ENCODE measurements around the gene PIK3CB. TPM values are rescaled to one million over a fixed set of nuclear protein-coding genes. Genes with fewer than 3 reads are reported as not detected.

Gene PIK3CB
- 15.9 and 16.7 TPM in 2 replicates for total RNA-seq
- long read RNA-seq, partial matches to known transcripts, result 8 of 8 reads
- long read RNA-seq, other reads (novel, unspliced or antisense), result 0 of 8 reads

DNA sequence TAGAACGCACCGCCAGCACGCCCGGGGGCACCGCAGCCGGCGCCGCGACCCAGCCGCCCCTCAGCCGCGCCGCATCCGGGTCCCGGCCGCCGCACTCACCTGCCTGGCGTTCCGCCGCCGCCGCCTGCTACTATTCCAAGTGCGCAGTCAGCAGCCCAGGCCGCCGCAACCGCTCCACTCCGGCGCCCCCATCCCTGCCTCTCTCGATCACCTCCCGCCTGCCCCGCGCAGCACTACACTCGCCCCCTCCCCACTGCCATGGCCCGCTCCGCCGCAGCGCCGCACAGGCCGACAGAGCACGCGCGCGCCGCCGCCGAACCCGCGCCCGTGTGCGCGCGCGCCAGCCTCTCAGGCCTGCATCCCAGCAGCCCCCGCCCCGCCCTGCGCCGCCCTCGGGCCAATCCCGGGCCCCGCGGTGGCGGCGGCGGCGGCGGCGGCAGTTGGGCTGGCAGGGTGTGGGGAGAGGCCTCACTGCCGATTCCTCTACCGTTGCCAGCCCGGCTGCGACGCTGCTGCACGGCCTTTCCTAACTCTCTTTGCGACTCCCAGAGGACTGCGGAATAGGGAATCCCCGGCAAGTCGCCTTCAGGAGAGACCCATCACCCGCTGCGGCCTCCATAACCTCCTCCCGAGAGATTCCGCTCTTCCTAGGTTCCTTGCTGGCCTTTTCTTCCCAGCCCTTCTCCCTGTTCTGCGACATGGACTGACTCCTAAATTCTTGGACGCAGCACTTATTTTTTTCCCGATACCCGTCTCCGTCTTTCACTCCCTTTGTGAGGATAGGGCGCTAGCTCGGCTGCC, at the start of gene PIK3CB:
Gene PIK3CB (minus strand): TSS at position 333 of the 801 bp plus-strand sequence. CDS start 75,585 bp downstream, outside the sequence.
- Mint-ChIP-seq H3K36me3 (ENCODE audit: unreplicated experiment) (no peaks in the 10 kb centered on the region), H3K27me3 (ENCODE audit: unreplicated experiment) (no peaks in the 10 kb centered on the region), H3K9me3 (ENCODE audit: unreplicated experiment) (no peaks in the 10 kb centered on the region), H3K4me1 (ENCODE audit: unreplicated experiment) (peaks cover 21% of the 10 kb centered on the region), H3K4me3 (ENCODE audit: unreplicated experiment) (peak within 1 kb of the TSS; percentile 84), H3K27ac (ENCODE audit: unreplicated experiment) (peak within 1 kb of the TSS; percentile 99)
- TF ChIP-seq, protein P1, sequence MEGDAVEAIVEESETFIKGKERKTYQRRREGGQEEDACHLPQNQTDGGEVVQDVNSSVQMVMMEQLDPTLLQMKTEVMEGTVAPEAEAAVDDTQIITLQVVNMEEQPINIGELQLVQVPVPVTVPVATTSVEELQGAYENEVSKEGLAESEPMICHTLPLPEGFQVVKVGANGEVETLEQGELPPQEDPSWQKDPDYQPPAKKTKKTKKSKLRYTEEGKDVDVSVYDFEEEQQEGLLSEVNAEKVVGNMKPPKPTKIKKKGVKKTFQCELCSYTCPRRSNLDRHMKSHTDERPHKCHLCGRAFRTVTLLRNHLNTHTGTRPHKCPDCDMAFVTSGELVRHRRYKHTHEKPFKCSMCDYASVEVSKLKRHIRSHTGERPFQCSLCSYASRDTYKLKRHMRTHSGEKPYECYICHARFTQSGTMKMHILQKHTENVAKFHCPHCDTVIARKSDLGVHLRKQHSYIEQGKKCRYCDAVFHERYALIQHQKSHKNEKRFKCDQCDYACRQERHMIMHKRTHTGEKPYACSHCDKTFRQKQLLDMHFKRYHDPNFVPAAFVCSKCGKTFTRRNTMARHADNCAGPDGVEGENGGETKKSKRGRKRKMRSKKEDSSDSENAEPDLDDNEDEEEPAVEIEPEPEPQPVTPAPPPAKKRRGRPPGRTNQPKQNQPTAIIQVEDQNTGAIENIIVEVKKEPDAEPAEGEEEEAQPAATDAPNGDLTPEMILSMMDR (IDR thresholded peaks at IDR 0.05), result no peak
- DNase-seq (ENCODE audit: extremely low spot score, unreplicated experiment), result peak; percentile 95

DNA sequence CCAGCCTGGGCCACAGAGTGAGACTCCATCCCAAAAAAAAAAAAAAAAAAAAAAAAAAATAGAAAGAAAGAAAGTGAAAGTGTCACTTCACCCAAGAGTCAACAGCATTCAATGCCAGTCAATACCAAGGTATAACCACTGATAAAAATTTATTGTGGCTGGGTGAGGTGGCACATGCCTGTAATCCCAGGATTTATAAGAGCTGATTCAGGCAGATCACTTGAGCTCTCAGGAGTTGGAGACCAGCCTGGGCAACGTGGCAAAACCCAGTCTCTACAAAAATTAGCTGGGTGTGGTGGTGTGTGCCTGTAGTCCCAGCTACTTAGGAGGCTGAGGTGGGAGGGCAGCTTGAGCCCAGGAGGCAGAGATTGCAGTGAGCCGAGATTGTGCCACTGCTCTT, 46.5 kb upstream of the PIK3CB start:
- Mint-ChIP-seq H3K27me3 (ENCODE audit: unreplicated experiment) (no peaks in the 10 kb centered on the region), H3K27ac (ENCODE audit: unreplicated experiment) (no peak overlapping the region), H3K4me3 (ENCODE audit: unreplicated experiment) (no peak overlapping the region), H3K9me3 (ENCODE audit: unreplicated experiment) (peaks cover 2% of the 10 kb centered on the region), H3K36me3 (ENCODE audit: unreplicated experiment) (no peaks in the 10 kb centered on the region), H3K4me1 (ENCODE audit: unreplicated experiment) (no peaks in the 10 kb centered on the region)
- no peak for DNase-seq (ENCODE audit: extremely low spot score, unreplicated experiment)
- TF ChIP-seq, protein P1 (IDR thresholded peaks at IDR 0.05), result no peak

- no peaks in the 10 kb centered on the region for H3K27me3 Mint-ChIP-seq (ENCODE audit: unreplicated experiment)
- no peaks in the 10 kb centered on the region for H3K4me1 Mint-ChIP-seq (ENCODE audit: unreplicated experiment)
- no peaks in the 10 kb centered on the region for H3K36me3 Mint-ChIP-seq (ENCODE audit: unreplicated experiment)
- no peak overlapping the region for H3K4me3 Mint-ChIP-seq (ENCODE audit: unreplicated experiment)
- no peak overlapping the region for H3K27ac Mint-ChIP-seq (ENCODE audit: unreplicated experiment)
- TF ChIP-seq, protein P1 (IDR thresholded peaks at IDR 0.05), result no peak
- peaks cover 11% of the 10 kb centered on the region for H3K9me3 Mint-ChIP-seq (ENCODE audit: unreplicated experiment)
- no peak for DNase-seq (ENCODE audit: extremely low spot score, unreplicated experiment)
These were observed 45.0 kb upstream of the PIK3CB start for GRCh38 chr3:138879541-138880380.

DNA sequence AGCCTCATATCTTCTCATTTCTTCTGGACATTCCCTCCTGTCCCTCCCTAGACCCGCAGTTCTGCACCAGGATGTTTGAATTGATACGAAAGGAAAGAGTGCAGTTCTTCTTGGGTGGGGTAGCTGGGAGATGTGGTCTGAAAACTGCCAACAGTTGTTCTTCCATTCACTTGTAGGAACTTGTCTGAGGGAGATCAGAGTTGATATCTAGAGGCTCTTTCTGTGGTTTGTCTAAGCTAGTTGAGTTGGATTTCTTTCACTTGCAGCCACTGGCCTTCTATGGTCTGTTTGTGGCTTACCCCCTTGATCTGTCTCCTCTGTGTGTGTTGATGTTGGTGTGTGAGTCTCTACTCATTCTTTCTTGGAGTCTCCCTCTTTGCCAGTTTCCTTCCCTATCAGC, 42.5 kb upstream of the PIK3CB start:
- no peaks in the 10 kb centered on the region for H3K4me1 Mint-ChIP-seq (ENCODE audit: unreplicated experiment)
- TF ChIP-seq, protein P1 (IDR thresholded peaks at IDR 0.05), result no peak
- no peak for DNase-seq (ENCODE audit: extremely low spot score, unreplicated experiment)
- H3K36me3 Mint-ChIP-seq (ENCODE audit: unreplicated experiment), result no peaks in the 10 kb centered on the region
- H3K27me3 Mint-ChIP-seq (ENCODE audit: unreplicated experiment), result no peaks in the 10 kb centered on the region
- no peak overlapping the region for H3K27ac Mint-ChIP-seq (ENCODE audit: unreplicated experiment)
- no peak overlapping the region for H3K4me3 Mint-ChIP-seq (ENCODE audit: unreplicated experiment)
- H3K9me3 Mint-ChIP-seq (ENCODE audit: unreplicated experiment), result peaks cover 11% of the 10 kb centered on the region
